HG02943 (cell line): ENCODE results near the gene CYP26B1.

Experiments
- ATAC-seq: cut with Tn5 transposase; IDR thresholded peaks from one replicate; pipeline ENCODE4 v1.9.1; 2021; ENCODE audit warnings: mild to moderate bottlenecking, low read depth, moderate library complexity; ENCODE audit not compliant: unreplicated experiment

Gene CYP26B1

GRCh38 chr2:72147303-72147971 lies at the start of gene CYP26B1:
Gene CYP26B1, minus strand, starts transcription at chr2:72147862. Its CDS starts 28 bp downstream, at chr2:72147834.
- ATAC-seq = no peak

GRCh38 chr2:72193723-72194122 lies 46.1 kb upstream of the CYP26B1 start:
- ATAC-seq = no peak

- ATAC-seq = no peak
Observed at GRCh38 chr2:72191441-72191840, 43.8 kb upstream of the CYP26B1 start.

- ATAC-seq = no peak
Observed at GRCh38 chr2:72185206-72185605, 37.5 kb upstream of the CYP26B1 start.

- ATAC-seq = no peak
Observed at GRCh38 chr2:72183466-72183865, 35.8 kb upstream of the CYP26B1 start.

GRCh38 chr2:72183016-72183415 lies 35.4 kb upstream of the CYP26B1 start:
- no peak for ATAC-seq

- ATAC-seq = no peak
Observed at GRCh38 chr2:72182547-72182946, 34.9 kb upstream of the CYP26B1 start.

- ATAC-seq = no peak
Observed at GRCh38 chr2:72181616-72182015, 34.0 kb upstream of the CYP26B1 start.

- ATAC-seq = no peak
Observed at GRCh38 chr2:72180351-72180750, 32.7 kb upstream of the CYP26B1 start.

GRCh38 chr2:72178551-72178950 lies 30.9 kb upstream of the CYP26B1 start:
- ATAC-seq = no peak

GRCh38 chr2:72176281-72176680 lies 28.6 kb upstream of the CYP26B1 start:
- ATAC-seq = no peak

- no peak for ATAC-seq
Observed at GRCh38 chr2:72175636-72176035, 28.0 kb upstream of the CYP26B1 start.

- no peak for ATAC-seq
Observed at GRCh38 chr2:72173640-72174321, 26.1 kb upstream of the CYP26B1 start.

- no peak for ATAC-seq
Observed at GRCh38 chr2:72172478-72172877, 24.8 kb upstream of the CYP26B1 start.

GRCh38 chr2:72166279-72166678 lies 18.6 kb upstream of the CYP26B1 start:
- no peak for ATAC-seq

GRCh38 chr2:72165792-72166191 lies 18.1 kb upstream of the CYP26B1 start:
- ATAC-seq = no peak

- no peak for ATAC-seq
Observed at GRCh38 chr2:72162574-72162973, 14.9 kb upstream of the CYP26B1 start.

- no peak for ATAC-seq
Observed at GRCh38 chr2:72159211-72159993, 11.7 kb upstream of the CYP26B1 start.

GRCh38 chr2:72157871-72158771 lies 10.5 kb upstream of the CYP26B1 start:
- ATAC-seq = no peak

- no peak for ATAC-seq
Observed at GRCh38 chr2:72156872-72157271, 9.2 kb upstream of the CYP26B1 start.
